KMS-11 (cell line): Measurements from ENCODE around the gene GALNT2.

Experiments
- H2AFZ ChIP-seq: fragments of 200-600 bp; sonication (generic); 2 replicates; pipeline ENCODE4 v1.6.1; 2016; ENCODE audit warnings: antibody characterized with exemption, mixed run types, low read depth
- H3K27ac ChIP-seq: fragments of 200-600 bp; sonication (generic); 2 replicates; pipeline ENCODE4 v1.6.1; 2016; ENCODE audit warnings: mild to moderate bottlenecking, mixed run types
- H3K27me3 ChIP-seq: fragments of 200-600 bp; sonication (generic); 2 replicates; pipeline ENCODE4 v1.6.1; 2017; ENCODE audit warnings: mild to moderate bottlenecking, low read depth, mixed run types, moderate library complexity; ENCODE audit not compliant: insufficient read depth
- H3K36me3 ChIP-seq: fragments of 200-600 bp; sonication (generic); 2 replicates; pipeline ENCODE4 v1.6.1; 2017; ENCODE audit warnings: mild to moderate bottlenecking, mixed run types; ENCODE audit not compliant: insufficient read depth
- H3K4me1 ChIP-seq: fragments of 200-600 bp; sonication (generic); 2 replicates; pipeline ENCODE4 v1.6.1; 2016; ENCODE audit warnings: mild to moderate bottlenecking, low read depth, mixed run types; ENCODE audit not compliant: poor library complexity, severe bottlenecking
- H3K4me2 ChIP-seq: fragments of 200-600 bp; sonication (generic); 2 replicates; pipeline ENCODE4 v1.7.0; 2016; ENCODE audit warnings: mild to moderate bottlenecking, mixed run types
- H3K4me3 ChIP-seq: fragments of 200-600 bp; sonication (generic); IDR thresholded peaks from 2 replicates; pipeline ENCODE4 v1.6.1; 2017; ENCODE audit warnings: low read depth, low read length, mixed read lengths; ENCODE audit not compliant: insufficient read depth
- H3K79me2 ChIP-seq: fragments of 200-600 bp; sonication (generic); 2 replicates; pipeline ENCODE4 v1.6.1; 2016; ENCODE audit warnings: low read depth, mixed run types; ENCODE audit not compliant: insufficient read depth
- H3K9ac ChIP-seq: fragments of 200-600 bp; sonication (generic); 2 replicates; pipeline ENCODE4 v1.6.1; 2016; ENCODE audit warnings: mild to moderate bottlenecking, mixed run types
- H4K20me1 ChIP-seq: fragments of 200-600 bp; sonication (generic); 2 replicates; pipeline ENCODE4 v1.6.1; 2016; ENCODE audit warnings: mild to moderate bottlenecking, mixed run types; ENCODE audit not compliant: insufficient read depth
- TF ChIP-seq, protein P1 (sequence below): fragments of 200-600 bp; sonication (generic); conservative IDR thresholded peaks from 2 replicates; pipeline ENCODE4 v1.6.1; 2017; ENCODE audit warnings: low read depth, mild to moderate bottlenecking, antibody characterized with exemption, low read length, moderate library complexity, mixed read lengths

Gene GALNT2

GRCh38 chr1:230098723-230099122, 31.7 kb downstream of the GALNT2 start:
- Histone ChIP-seq H3K4me2 (no peak overlapping the region), H3K9ac (no peak overlapping the region), H3K36me3 (no peaks in the 10 kb centered on the region), H3K79me2 (peaks cover 99% of the 10 kb centered on the region), H3K4me3 (no peak overlapping the region), H4K20me1 (no peaks in the 10 kb centered on the region), H3K4me1 (peaks cover 33% of the 10 kb centered on the region), H3K27me3 (no peaks in the 10 kb centered on the region), H2AFZ (no peak overlapping the region), H3K27ac (no peak overlapping the region)
- TF ChIP-seq, protein P1, sequence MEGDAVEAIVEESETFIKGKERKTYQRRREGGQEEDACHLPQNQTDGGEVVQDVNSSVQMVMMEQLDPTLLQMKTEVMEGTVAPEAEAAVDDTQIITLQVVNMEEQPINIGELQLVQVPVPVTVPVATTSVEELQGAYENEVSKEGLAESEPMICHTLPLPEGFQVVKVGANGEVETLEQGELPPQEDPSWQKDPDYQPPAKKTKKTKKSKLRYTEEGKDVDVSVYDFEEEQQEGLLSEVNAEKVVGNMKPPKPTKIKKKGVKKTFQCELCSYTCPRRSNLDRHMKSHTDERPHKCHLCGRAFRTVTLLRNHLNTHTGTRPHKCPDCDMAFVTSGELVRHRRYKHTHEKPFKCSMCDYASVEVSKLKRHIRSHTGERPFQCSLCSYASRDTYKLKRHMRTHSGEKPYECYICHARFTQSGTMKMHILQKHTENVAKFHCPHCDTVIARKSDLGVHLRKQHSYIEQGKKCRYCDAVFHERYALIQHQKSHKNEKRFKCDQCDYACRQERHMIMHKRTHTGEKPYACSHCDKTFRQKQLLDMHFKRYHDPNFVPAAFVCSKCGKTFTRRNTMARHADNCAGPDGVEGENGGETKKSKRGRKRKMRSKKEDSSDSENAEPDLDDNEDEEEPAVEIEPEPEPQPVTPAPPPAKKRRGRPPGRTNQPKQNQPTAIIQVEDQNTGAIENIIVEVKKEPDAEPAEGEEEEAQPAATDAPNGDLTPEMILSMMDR = no peak

DNA sequence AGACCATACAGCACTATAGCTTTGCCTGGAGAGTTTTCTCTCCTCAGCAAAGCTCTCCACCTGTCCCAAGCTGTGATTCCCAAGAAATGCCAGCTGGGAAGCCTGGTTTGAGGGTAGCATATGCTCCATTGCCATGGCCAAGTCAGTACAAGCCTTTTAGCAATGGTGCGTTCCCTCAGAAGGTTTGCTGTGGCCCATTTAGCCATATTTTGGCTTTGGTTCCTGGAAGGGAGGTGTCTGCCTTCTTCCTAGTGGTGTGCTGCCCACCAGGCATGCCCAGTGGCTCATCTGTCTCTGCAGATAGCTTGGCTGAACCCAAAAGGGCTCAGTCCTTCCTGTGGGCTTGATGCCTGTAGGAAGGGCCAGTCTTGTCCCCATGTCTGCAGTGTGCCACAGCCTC, 32.4 kb downstream of the GALNT2 start:
- Histone ChIP-seq H3K4me1 (peaks cover 40% of the 10 kb centered on the region), H3K9ac (no peak overlapping the region), H3K27me3 (no peaks in the 10 kb centered on the region), H3K79me2 (peaks cover 100% of the 10 kb centered on the region), H3K4me3 (no peak overlapping the region), H3K4me2 (no peak overlapping the region), H3K36me3 (no peaks in the 10 kb centered on the region), H4K20me1 (no peaks in the 10 kb centered on the region), H2AFZ (no peak overlapping the region), H3K27ac (no peak overlapping the region)
- TF ChIP-seq, protein P1 = no peak

DNA sequence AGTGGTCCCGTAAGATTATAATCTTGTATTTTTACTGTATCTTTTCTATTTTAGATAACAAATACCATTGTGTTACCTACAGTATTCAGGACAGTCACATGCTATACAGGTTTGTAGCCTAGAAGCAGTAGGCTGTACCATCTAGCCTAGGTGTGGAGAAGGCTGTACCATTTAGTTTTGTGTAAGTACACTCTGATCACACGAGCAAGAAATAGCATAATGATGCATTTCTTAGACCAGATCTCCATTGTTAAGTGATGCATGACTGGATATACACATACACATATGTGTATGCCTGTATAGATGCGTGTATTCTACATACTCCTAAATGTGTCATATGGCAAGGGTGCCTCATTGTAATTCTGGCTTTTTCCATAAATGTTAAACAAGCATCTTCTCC, 33.9 kb downstream of the GALNT2 start:
- Histone ChIP-seq H3K4me2 (no peak overlapping the region), H3K36me3 (no peaks in the 10 kb centered on the region), H2AFZ (no peak overlapping the region), H3K27ac (peak overlapping the region; percentile 79; the same call in 1 of the 2 replicates), H3K27me3 (no peaks in the 10 kb centered on the region), H3K4me1 (peaks cover 55% of the 10 kb centered on the region), H3K79me2 (peaks cover 100% of the 10 kb centered on the region), H4K20me1 (no peaks in the 10 kb centered on the region), H3K4me3 (no peak overlapping the region), H3K9ac (no peak overlapping the region)
- TF ChIP-seq, protein P1 = no peak

DNA sequence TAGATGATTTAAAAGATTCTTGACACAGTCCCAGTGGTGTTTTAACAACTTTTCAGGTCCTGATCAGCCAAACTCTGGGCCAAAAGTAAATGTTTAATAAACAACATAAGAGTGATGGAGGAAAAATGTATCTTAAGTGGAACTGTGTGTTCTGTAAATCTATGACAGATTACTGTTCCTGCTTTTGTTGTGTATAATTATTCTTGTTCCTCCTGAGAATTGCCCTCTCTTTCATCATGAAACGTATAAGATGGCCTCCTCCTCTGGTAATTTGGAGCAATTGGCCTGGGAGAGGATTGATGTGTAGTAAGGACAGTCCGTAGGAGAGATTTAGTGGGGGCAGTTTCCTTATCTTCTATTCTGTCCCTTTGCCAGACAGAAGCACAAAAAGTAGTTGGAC, 34.5 kb downstream of the GALNT2 start:
- Histone ChIP-seq H2AFZ (no peak overlapping the region), H3K36me3 (no peaks in the 10 kb centered on the region), H3K27ac (peak overlapping the region; percentile 79; the same call in 1 of the 2 replicates), H3K4me2 (peak overlapping the region; percentile 97; the same call in 1 of the 2 replicates), H3K4me1 (peaks cover 61% of the 10 kb centered on the region), H3K79me2 (peaks cover 100% of the 10 kb centered on the region), H4K20me1 (no peaks in the 10 kb centered on the region), H3K9ac (no peak overlapping the region), H3K4me3 (no peak overlapping the region), H3K27me3 (no peaks in the 10 kb centered on the region)
- TF ChIP-seq, protein P1 = no peak
